ENCODE measurements around the gene DENND1A.

DENND1A gene

DNA sequence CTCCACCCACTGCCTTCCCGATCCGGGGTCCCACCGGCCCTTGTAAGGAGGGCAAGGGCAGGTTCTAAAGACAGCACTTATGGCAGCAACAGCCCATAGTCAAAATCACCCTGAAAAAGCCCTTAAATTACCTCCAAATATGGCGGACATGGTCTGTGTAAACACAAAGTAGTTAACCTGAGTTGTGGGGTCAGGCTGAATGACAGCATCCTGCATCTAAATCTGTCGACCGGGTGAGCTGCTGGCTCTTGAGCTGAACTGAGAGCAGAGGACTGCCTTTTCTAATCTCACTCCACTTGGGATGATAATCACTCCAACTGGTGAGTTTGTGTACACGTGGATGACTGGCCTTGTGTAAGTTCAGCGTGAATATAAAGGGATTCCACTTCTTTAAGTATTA lies 249.6 kb downstream of the DENND1A start:
- DNase-seq, result no peak

DNA sequence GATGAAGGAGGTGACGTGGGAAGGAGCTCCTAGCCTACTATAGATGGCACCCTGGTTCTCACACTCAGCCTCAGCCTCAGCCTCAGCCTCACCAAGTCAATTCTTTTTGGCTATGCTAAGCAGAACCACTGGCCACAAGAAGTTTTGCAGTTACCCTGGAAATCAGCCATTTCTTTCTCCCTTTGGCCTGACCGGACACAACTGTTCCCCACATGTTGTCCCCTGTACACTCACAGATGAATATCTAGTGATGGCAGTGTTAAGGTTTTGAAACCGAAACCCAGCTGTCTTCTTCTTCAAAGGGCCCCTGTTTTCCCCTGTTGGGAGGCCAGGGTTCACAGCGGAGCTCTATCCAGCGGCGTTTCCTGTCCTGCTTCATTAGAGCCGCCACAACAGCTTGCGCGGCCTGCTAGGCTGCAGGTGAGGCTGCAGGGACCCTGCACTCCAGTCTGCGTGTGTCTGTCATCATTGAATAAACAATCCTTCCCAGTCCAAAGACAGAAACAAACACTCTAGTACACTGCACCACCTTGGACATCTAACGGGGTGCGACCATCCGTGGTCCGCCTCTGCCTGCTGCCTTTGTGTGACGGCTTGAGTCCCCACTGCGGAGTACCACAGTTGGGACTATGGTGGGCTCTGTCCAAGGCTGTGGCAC lies 250.5 kb downstream of the DENND1A start:
- no peak for DNase-seq

DNA sequence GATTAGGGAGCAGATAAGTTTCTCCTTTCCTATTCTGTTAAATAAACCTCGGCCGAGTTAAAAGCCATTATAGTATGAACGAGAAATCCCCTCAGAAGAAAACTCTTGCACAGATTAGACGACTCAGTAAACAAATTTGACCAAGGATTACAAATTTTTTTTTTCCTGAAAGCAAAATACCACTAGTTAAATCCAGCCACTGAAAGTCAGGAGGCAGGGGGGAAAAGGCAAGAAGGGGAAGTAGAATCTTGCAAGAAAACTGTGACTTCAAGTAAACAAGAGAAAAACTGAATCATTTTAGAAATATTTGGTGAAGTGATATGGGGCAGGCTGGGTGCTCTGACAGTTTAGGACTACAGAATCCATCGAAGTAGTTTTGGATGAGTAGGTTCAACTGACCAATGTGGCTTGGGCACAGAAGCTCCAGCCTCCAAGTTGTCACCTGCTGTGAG lies 251.0 kb downstream of the DENND1A start:
- no peak for DNase-seq

DNA sequence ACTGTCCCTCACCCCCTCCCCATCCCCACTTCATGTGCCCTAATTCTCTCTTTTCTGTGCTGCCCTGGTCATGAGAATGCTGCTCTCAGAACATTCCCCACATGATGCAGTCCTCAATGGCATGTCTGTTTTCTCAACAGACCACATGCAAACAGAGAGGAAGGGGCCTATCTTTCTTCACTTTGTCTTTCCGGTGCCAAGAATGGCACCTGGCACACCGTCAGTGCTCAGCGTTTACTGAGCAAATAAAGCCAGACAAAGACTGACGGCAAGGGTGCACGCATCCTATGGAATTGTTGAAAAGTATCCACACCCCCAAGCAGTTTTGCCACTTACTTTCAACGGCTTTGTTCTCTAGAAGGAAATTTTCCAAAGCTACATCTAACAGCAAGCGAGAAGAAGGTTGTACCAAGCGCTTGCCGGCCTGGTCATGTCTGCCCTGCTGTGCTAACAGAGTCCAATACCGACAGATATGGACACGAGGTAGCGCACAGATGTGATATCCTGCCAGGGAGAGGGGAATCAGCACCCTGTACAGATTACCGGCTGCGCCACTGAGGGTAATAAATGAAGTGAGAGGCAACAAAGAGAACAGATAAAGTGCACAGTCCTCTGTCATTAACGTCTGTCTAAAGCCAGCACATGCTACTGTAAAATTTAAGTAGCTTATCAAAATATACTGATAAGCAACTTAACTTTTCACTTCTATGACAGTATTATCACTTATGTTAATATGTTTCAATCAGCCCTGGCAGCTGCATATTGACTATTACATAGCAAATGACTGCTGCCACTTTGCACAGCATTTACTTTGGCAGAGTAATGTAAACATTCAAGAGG lies 251.7 kb downstream of the DENND1A start:
- DNase-seq, result no peak

DNA sequence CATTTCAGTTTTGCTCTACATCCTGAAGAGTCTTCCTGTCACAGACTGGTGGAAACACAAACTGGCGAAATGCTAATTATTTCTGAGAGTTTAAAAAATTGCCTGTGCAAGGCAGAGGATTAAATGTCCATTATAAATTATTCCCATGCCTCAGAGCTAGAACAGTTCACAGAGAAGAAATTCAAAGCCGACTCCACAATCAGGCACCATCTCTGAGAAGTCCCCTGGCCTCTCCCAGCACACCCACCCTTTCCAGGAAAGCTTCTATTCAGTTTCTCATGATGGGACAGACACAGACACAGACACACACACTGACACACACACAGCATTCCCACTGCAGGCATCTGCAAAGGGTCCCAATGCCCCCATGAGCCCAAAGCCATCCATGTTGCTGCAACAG lies 253.1 kb downstream of the DENND1A start:
- no peak for DNase-seq

DNA sequence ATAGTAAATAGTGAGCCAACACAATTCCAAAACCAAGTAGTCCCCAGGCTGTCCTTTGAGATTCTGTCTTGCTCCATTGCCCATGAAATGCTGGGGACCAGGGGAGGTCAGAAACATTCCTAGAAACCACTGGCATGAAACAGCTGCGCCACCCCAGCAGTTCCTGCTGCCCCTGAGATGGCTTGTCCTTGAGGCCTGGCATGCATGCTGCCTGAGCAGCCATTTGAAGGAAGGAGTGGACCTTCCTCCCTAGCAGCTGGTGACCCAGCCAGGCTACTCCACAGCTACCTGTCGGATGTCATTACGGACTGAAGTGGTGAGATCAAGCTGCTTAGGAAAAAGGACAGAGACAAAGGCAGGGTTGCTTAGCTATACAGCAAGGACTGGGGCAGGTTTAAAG lies 260.6 kb downstream of the DENND1A start:
- DNase-seq, result no peak

DNA sequence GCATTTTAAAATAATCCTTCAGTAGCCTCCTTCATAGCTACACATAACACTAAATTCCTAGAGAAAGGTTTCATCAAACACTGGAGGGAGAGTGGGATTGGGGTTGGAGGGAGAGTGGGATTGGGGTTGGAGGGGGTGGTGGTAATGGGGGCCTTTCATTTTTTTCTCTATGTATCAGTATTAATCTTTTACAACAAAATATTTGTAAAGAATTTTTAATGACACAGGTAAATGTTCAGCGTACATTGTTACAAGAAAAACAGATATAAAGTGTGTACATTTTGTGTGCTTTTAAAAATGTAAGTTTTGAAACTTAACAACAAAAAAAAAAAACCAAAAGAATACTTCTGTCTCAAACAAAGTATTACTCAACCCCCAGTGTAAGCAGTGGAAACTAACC lies 266.4 kb downstream of the DENND1A start:
- DNase-seq, result no peak

DNA sequence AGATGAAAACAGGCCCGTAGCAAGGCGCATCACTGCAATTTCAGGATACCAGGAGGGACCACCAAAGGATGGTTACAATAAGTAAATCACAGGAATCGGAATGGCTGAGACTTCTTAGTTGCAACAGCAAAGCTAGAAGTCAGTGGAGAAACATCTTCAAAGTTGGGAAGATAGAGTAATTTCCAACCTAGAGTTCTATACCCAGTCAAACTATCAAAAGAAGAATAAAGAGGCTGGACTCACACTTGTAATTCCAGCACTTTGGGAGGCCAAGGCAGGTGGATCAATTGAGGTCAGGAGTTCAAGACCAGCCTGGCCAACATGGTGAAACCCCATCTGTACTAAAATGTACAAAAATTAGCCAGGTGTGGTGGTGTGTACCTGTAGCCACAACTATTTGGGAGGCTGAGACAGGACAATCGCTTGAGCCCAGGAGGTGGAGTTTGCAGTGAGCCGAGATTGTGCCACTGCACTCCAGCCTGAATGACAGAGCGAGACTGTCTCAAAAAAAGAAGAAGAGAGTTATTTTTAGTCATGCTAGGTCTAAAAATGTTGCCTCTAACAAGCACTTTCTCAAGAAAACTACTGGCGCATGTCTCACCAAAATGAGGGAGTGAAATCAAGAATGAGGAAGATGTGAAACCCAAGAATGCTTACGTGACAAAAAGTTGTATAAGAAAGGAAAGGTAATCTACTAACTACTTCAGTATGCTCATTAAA lies 267.7 kb downstream of the DENND1A start:
- no peak for DNase-seq

DNA sequence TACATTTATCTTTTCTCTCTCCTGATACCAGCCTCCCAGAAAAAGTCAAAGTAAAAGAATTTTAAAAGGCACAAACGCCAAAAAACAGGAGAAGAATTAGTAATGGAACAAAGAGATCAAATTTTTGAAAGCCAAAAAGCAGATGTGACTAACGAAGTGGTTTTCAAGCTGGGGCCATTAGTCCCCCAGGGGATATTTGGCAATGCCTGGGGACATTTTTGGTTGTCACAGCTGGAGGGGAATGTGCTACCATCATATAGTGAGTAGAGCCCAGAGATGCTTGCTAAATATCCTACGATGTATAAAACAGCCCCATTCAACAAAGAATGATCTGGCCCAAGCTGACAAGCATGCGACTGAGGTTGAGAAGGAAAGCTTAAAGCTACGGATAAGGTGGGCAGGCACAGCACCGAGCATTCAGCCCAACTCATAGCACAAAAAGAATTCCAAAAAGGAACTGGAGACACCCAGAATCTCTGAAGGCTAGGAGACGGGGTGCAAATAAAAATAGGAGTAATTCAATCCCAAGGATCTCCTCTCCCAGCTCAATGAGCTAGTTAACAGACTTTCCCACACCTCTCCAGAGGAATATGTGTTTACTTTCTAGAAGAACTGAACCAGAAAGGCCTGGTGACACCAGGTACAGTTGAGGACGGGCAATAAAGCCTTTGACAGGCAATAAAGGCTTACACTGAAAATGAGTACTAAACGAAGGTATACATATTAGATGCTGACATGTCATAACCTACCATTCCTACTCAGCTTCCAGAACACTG lies 269.0 kb downstream of the DENND1A start:
- no peak for DNase-seq

DNA sequence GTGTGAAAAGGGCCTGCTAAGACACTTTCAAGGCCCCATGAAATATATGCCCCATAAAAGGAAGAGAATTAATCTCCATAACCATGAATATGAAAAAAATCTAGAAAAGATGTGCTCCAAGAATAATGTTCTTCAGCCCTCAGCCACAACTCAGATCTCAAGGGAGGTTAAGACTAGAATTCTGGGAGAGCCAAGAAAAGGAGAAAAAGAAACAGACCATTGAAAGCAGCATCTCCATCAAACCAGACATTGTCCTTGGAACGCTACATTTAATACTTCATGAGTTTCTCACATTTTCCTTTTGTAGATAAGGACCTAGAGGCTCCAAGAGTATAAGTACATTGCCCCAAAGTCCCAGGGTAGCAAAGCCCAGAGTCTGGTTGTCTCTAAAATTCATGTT lies 270.6 kb downstream of the DENND1A start:
- no peak for DNase-seq

DNA sequence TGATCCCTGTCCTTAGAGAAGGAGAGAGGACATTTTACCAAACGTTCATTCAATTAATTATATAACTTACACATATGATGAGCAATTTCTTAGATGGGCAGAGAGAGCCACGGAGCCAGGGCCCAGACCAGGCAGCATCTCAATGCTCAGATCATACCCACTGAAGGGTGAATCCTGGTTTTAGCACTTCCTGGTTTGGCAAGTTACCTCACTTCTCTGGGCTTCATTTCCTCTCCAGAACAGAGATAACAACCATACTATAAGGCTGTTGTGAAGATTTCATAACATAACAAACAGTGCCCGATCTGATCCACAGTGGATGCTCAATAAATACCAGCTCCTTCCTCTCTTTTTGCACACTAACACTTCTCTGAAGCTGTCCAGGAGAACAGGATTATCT lies 271.1 kb downstream of the DENND1A start:
- DNase-seq, result no peak

DNA sequence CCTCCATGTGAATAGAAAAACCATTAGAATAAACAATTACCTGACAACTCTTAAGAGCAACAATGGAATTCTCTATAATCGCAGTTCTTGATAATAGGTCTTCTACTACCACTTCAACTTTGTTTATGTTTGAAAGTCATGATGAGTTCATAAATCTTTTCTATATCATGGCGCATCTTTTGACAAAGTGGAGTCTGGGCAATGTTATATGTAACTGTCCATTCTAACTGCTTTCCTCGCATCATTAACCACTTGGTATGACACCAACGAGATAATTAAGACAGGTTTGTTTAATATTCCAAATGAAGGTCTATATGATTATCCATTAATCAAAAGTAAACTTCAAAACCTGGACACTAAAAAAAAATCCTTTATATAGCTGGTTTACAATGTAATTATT lies 272.0 kb downstream of the DENND1A start:
- DNase-seq, result no peak

DNA sequence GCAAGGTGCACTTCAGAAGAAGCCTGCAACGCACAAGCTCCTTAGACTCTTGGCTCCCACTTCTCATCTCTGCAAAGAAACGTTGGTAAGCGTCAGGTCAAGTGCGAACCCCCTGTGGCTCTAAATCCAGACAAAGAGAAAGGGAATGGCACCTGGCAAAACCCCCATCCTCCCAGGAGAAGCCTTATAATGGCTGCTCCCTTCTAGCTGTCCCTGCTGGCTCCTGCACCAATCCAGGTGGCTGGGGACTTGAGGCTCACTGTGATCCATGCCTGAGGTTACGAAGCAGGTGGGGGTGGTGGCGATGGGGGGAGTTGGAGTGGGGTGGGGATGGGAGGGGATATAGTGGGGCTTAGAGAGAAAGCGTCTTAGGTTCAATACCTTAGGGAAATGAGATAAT lies 272.8 kb downstream of the DENND1A start:
- no peak for DNase-seq

DNA sequence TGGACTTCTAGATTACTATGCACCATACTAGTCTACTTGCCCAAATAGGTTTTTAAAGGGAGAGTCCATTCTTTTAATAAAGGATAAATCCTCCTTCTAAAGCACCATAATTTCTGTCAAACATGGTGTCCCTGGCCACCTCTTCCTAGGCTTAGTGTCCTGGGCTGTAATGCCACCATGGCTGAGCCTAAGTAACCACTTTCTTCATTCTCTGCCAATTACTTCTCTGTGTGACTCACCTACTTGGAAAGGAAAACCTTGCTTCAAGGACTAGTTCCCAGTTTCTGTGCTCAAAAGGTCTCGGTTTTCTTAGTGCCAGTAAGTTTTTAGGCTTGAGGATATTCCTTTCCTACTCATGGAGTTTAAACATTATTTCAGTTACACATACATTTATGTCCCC lies 273.4 kb downstream of the DENND1A start:
- DNase-seq, result no peak

DNA sequence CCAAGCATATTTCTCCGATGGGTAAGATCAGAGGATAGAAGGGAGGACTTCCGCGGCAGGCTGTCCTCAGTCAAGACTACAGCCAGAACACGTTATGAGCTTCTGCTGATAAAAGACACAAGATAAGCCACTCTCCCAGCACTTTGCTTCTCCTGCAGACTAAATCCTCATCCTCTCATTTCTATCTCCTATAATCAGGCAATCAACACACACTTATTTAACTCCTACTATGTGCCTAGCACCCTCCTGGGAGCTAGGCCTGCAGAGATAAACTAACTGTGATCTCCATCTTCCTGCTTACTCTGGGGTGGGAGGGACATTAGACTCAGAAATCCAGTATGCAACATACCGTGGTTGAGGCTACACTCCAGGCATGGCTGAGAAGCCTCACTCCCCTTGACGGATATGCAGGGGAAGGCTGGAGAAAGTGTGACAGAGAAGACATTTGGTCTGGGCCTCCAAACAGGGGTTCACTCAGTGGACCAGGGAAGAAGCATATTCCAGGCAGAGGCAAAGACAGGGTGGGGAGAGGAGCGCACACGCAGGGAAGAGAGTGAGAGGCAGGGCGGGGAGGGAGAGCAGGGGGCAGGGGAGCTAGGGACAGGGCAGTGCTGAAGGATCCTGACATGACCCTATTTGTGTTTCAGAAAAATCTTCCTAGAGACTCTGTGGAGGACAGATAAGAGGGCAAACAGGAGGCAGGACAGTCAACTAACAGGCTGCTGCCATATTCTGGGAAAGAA lies 274.1 kb downstream of the DENND1A start:
- no peak for DNase-seq

DNA sequence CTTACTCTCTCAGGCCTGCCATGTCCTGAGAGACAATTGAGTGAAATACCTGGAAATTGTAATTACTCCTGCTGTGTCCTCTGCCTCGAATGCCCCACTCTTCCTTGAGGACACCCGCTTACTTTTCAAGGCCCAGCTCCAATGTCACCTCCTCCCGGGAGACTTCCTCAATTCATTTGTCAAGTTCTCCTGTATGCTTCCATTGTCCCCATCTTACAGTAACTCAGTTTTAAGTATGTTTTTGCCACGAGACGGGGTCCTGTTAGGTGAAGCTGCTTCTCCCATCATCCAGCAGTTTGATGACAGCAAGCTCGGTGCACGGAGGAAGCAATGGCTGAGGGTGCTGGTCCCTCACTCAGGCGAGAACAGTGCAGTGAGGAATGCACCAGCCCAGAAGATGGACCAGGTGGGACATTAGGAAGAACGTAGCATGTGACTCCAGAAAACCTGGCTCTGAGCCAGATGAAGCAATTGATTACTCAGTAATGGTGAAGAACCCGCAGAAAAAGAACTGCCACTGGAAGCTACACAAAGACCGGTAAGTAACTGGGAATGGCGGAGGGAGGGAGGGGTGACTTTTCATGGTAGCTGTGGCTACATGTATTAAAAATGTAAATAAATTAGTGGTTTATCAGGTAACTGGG lies 274.8 kb downstream of the DENND1A start:
- DNase-seq, result no peak

DNA sequence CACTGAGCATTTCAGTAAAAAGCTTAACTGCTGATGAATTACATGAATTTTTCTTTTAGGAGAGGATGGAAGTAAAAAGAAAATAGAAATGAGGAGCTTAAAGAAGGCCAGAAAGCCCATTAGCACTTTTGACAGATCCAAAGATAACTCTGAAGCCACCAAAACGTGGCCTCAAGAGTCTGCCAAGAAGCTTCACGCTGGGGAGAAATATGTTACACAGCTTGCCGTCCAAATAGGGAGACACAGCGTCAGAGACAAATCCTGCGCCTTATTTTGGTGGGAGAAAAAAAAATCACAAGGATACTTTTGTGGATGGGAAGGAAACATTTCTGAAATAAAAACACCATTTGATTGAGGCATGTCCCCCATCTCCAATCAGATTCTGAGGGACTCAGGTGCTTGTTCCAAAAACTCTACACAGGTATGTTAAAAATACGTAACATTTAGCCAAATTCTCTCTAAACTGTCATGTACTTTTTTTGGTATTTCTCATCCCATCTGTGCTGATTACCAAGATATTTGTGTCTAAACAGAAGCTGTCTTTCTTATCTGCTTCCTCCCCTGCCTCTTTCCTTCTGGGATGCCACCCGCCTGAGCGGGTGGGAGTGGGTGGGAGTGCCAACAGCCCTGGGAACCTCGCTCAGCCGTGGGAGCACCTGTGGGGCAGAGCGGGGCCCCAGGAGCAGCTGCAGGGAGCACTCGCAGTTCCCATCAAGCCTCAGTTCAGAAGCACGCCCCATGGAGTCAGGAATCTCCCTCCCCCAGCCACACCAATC lies 275.5 kb downstream of the DENND1A start:
- DNase-seq, result peak in 1 of 14 donors; percentile 67

DNA sequence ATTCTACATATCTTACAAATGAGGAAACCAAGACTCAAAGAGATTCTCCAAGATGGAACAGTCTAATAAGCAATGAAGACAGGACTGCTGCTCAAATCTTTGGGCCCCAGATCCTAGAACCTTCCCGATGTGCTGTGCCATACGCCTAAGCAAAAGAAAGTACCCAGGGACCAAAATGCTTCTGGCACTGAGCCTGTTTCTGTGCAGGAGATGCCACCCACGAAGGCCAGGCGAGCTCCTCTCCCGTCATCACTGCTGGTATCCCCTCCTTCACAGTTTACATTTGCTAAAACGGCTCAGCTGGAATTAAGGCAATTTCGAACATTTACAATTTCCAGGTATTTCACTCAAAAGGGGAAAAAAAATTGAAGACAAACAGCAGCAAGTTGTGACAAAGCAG lies 277.5 kb downstream of the DENND1A start:
- DNase-seq, result no peak

DNA sequence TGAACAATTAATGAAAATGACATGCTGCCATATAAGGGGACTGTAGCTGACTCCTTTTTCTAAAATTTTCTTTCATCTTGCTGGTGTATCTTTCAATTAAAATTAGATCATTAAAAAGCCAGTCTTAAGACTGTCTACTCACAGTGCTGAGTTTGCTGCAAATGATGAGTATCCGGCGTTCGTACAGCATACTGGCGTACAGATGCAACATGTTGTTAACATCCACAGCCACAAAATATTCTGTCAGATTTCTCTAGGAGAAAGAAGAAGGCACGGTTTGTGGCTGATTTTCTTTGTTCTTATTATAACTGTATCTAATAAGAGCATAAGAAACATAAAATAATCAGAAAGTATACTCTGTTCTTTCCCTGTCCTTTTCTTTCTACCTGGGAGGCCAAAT lies 278.1 kb downstream of the DENND1A start:
- no peak for DNase-seq

DNA sequence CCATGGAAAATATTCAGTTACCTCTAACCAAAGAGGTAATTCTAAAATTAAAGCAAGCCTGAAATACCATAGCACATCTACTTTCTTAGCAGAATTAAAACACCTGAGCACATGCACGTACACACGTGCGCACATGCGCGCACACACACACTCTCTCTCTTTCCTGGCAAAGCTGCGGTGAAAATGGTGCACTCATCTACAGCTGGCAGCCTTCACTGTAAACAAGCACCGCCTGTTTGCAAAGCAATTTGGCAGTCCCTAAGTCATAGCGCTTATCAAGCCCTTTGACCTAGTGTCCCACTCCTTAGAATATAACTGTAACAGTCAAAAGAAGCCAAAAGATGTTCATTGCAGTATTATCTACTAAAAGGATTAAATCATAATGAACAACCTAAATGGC lies 278.7 kb downstream of the DENND1A start:
- no peak for DNase-seq

DNA sequence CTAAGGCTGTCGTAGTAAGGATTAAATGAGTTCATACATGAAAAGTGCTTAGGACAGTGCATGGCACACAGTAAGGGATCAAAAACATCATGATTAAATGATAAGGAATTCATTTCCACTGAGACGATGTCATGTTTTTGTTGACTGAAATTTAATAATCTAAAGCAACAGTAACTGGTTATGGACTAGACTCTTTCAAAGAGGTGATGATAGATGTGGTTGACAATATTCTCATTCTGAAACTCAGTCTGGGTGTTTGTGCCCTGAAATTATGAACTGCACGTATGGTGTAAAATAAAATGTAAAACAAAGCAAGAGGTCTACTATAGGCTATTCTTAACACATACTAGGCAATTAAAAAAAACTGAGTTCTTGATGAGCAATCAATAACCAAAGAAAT lies 280.0 kb downstream of the DENND1A start:
- no peak for DNase-seq

Measured in C1 segment of cervical spinal cord (tissue), 14 donors.